Measurements from ENCODE around the gene BABAM2. TPM values are rescaled to one million over a fixed set of nuclear protein-coding genes. Genes with fewer than 3 reads are reported as not detected.
A peak's percentile ranks its signal among the peaks of the same experiment; 100 is the strongest.

The BABAM2 gene
- total RNA-seq, 1 donor from 2014 or later: 29.5 TPM

- ATAC-seq: no peak
Observed at GRCh38 chr2:28349546-28350165, 459.1 kb downstream of the BABAM2 start.

- ATAC-seq: no peak
Observed at GRCh38 chr2:28350196-28350595, 459.7 kb downstream of the BABAM2 start.

GRCh38 chr2:28350791-28351285 lies 460.3 kb downstream of the BABAM2 start:
- no peak for ATAC-seq

- ATAC-seq: no peak
Observed at GRCh38 chr2:28351621-28352020, 461.1 kb downstream of the BABAM2 start.

GRCh38 chr2:28352104-28352503 lies 461.6 kb downstream of the BABAM2 start:
- no peak for ATAC-seq

GRCh38 chr2:28352610-28353195 lies 462.2 kb downstream of the BABAM2 start:
- ATAC-seq: no peak

- no peak for ATAC-seq
Observed at GRCh38 chr2:28354920-28355520, 464.5 kb downstream of the BABAM2 start.

- ATAC-seq: peak; percentile 6
Observed at GRCh38 chr2:28355521-28356094, 465.1 kb downstream of the BABAM2 start.

GRCh38 chr2:28356095-28356911 lies 465.8 kb downstream of the BABAM2 start:
- peak; percentile 90 for ATAC-seq

- ATAC-seq: no peak
Observed at GRCh38 chr2:28357055-28357454, 466.5 kb downstream of the BABAM2 start.

- no peak for ATAC-seq
Observed at GRCh38 chr2:28357948-28358667, 467.6 kb downstream of the BABAM2 start.

- ATAC-seq: no peak
Observed at GRCh38 chr2:28358668-28359201, 468.2 kb downstream of the BABAM2 start.

- peak; percentile 5 for ATAC-seq
Observed at GRCh38 chr2:28359222-28360057, 468.9 kb downstream of the BABAM2 start.

GRCh38 chr2:28360058-28360717 lies 469.7 kb downstream of the BABAM2 start:
- no peak for ATAC-seq

GRCh38 chr2:28360718-28361293 lies 470.3 kb downstream of the BABAM2 start:
- no peak for ATAC-seq

- no peak for ATAC-seq
Observed at GRCh38 chr2:28361991-28362710, 471.6 kb downstream of the BABAM2 start.

GRCh38 chr2:28362991-28363521 lies 472.5 kb downstream of the BABAM2 start:
- no peak for ATAC-seq

- no peak for ATAC-seq
Observed at GRCh38 chr2:28363686-28364280, 473.3 kb downstream of the BABAM2 start.

Measured in esophagus mucosa (tissue), 1 donor.